Measurements from ENCODE around the gene SKA3.

Gene SKA3

GRCh38 chr13:21111546-21111945 lies 64.8 kb downstream of the SKA3 start:
- Histone ChIP-seq H3K4me1 (no peaks in the 10 kb centered on the region), H3K27me3 (no peaks in the 10 kb centered on the region), H3K36me3 (no peaks in the 10 kb centered on the region), H3K27ac (no peak overlapping the region), H3K4me3 (no peak overlapping the region), H3K9me3 (no peaks in the 10 kb centered on the region)
- intact Hi-C loops (cut with DNase I; ENCODE audit: low total_unique reads) = no loop called here
- DNase-seq = no peak
- TF ChIP-seq CTCF (IDR thresholded peaks at IDR 0.05) = no peak

GRCh38 chr13:21109168-21109567 lies 67.2 kb downstream of the SKA3 start:
- H3K36me3 ChIP-seq = no peaks in the 10 kb centered on the region
- no peaks in the 10 kb centered on the region for H3K27me3 ChIP-seq
- H3K9me3 ChIP-seq = no peaks in the 10 kb centered on the region
- intact Hi-C loops (cut with DNase I; ENCODE audit: low total_unique reads) = loop anchor here (5.0 kb wide), 1 partner anchor 368 kb away; no protein-coding TSS in a partner anchor
- no peak overlapping the region for H3K27ac ChIP-seq
- DNase-seq = no peak
- no peak overlapping the region for H3K4me3 ChIP-seq
- TF ChIP-seq CTCF (IDR thresholded peaks at IDR 0.05) = no peak
- no peaks in the 10 kb centered on the region for H3K4me1 ChIP-seq

GRCh38 chr13:21106089-21106488 lies 70.3 kb downstream of the SKA3 start:
- Histone ChIP-seq H3K27me3 (no peaks in the 10 kb centered on the region), H3K4me1 (no peaks in the 10 kb centered on the region), H3K27ac (no peak overlapping the region), H3K4me3 (no peak overlapping the region), H3K9me3 (no peaks in the 10 kb centered on the region), H3K36me3 (no peaks in the 10 kb centered on the region)
- DNase-seq = no peak
- intact Hi-C loops (cut with DNase I; ENCODE audit: low total_unique reads) = loop anchor here (5.0 kb wide), 1 partner anchor 371 kb away; no protein-coding TSS in a partner anchor
- TF ChIP-seq CTCF (IDR thresholded peaks at IDR 0.05) = no peak

GRCh38 chr13:21104199-21105019 lies 71.9 kb downstream of the SKA3 start:
- no peak for DNase-seq
- no peak overlapping the region for H3K4me3 ChIP-seq
- intact Hi-C loops (cut with DNase I; ENCODE audit: low total_unique reads) = loop anchor here (5.0 kb wide), 1 partner anchor 373 kb away; no protein-coding TSS in a partner anchor

More at GRCh38 chr13:21104199-21105019, 71.9 kb downstream of the SKA3 start:
- Histone ChIP-seq H3K9me3 (no peaks in the 10 kb centered on the region), H3K36me3 (no peaks in the 10 kb centered on the region), H3K4me1 (no peaks in the 10 kb centered on the region), H3K27ac (no peak overlapping the region), H3K27me3 (no peaks in the 10 kb centered on the region)
- no peak for TF ChIP-seq CTCF (IDR thresholded peaks at IDR 0.05)

All from tibial artery (tissue), 4 donors.